ENCODE measurements around the gene CEP350.

CEP350 gene

DNA sequence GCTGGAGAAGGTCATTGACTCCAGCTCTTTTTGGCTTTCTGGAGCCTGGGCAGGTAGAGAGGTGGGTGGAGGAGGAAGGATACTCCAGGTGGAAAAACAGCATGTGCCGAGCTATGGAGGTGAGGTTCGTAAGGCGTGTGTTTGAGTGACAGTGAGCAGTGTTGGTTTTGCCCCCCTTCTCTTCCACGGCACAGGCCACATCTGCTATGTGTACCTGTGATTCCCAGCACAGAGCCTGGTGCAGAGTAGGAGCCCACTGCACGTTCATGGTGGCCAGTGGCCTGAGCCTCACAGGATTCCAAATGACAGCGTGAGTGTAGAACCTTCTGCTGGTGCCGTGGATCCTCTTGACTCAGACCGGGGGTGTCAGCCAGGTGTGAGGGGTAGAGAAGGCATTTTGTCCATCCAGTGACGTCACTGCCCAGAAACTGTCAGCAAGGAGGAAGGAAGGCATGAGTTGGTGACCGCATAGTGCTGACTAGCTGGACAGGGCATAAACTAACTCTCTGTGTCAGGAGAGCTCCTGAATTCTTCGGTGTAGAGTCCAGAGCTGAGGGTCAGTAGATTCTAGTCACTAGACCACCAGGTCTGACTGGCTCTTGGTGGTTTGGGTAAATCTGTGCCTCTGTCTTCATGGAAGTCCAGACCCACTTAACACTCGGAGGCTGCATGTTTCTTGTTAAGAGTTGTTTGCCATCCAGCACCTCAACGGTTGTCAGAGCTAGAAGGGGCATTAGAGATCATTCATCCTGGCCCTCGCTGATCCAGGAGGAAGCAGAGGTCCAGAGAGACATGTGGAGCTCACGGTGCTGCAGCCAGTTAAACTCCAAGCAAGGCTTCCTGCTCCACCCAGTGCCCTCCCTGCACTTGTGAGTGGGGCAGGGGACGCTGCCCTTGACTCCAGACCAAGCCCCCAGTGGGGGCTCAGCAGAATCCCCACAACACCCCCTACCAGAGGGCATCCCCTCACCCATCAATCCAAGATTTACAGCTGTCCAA is 203.8 kb downstream of the CEP350 start:
- no peak for DNase-seq

DNA sequence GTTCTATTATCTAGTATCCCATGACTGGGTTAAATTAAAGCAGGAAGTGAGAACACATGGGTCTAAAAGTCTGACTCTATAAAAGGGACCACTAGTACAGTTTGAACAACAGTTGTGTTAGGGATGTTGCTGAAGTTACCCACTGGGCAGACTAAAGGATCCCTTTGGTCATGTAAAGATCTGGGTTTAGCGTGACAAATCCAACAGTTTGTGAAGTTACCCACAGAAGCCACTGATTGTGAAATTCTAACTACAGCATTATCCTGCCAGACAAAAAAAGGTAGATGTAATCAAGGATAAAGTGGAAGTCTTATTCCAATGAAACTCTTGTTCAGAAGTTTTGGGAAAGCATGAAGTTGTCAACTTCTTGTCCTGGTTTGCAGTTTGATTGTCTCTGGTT is 205.7 kb downstream of the CEP350 start:
- no peak for DNase-seq

DNA sequence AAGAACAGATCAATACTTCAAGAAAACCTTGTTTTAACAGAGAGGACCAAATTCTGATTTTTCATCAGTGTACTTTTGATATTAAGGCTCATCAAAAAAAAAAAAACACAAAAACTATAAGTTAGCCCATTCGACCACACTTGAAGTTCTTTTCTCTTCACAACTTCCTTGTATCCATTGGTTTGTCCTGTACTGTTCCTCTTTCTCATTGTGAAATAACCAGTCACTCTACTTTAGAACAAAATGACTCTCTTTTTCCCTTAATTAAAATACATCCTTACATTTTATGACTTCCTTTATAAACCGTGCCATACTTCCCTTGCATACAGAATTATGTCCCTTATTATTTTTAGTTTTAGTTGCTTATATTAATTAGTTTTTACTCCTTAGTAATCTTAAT is 208.4 kb downstream of the CEP350 start:
- no peak for DNase-seq
